Stromal cell of bone marrow (primary cell): Measurements from ENCODE around the gene ELP5.

Experiments
- DNase-seq: peaks from one replicate; pipeline ENCODE4 v3.0.0-alpha.2; 2012; ENCODE audit warnings: low read depth

Gene ELP5

DNA sequence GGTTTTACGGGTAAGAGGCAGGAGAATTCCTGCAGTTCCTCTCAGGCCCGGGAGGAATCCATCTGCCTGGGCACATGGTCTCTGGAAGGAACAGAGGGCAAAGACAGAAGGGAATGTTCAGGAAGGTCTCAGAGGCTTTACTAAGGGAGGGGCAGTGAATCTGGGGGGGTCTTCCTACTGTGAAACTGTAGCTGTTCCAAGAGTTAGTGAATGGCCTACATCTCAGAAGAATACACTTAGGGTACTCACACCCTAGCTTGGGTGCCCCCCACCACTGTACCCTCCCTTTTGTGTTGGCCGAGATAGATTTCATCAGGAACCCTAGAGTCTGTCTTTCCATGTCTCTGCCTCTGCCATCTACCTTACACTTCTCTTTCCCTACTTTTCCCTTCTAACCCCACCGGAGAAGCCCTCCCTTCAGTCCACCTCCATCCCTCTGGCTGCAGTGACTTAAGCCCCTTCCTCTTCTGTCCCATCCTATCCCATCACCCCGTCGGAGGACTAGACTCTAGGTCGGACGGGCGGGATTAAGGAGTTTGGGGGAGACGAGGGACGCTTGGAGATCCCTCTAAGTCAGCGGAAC lies 32.7 kb upstream of the ELP5 start:
- DNase-seq, result no peak

DNA sequence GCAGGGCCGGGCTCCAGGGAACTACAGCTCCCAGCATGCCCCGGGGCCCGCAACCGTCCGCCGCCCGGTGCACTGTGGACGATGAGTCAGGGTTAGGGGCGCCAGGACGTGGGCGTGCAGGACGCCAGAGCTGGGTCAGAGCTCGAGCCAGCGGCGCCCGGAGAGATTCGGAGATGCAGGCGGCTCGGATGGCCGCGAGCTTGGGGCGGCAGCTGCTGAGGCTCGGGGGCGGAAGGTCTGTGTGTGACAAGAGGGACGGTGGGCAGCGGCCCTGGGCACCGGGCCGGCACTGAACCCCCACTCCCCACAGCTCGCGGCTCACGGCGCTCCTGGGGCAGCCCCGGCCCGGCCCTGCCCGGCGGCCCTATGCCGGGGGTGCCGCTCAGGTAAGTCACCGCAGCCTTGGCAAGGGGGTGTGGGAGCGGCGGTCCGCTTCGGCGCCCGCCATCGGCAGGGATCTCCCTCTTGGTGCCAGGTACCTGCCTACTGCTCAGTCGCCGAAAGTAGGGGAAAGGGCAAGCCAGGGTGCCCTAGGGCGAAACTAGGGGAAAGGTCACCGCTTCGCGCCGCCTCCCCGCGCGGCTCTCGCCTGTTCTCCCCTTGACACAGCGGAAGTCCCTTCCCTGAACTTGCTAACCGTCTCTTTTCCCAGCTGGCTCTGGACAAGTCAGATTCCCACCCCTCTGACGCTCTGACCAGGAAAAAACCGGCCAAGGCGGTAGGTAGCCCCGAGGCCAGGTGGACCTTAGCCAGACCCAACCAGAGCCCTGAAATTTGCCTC lies 32.0 kb upstream of the ELP5 start, which contains the start of the genes ACADVL and DLG4:
TSS of gene ACADVL (plus strand) at position 127 of the 781 bp plus-strand sequence. CDS start at position 174, 47 bp downstream.
TSS of gene DLG4 (minus strand) at position 25 of the 781 bp plus-strand sequence.
- peak; percentile 84 for DNase-seq

DNA sequence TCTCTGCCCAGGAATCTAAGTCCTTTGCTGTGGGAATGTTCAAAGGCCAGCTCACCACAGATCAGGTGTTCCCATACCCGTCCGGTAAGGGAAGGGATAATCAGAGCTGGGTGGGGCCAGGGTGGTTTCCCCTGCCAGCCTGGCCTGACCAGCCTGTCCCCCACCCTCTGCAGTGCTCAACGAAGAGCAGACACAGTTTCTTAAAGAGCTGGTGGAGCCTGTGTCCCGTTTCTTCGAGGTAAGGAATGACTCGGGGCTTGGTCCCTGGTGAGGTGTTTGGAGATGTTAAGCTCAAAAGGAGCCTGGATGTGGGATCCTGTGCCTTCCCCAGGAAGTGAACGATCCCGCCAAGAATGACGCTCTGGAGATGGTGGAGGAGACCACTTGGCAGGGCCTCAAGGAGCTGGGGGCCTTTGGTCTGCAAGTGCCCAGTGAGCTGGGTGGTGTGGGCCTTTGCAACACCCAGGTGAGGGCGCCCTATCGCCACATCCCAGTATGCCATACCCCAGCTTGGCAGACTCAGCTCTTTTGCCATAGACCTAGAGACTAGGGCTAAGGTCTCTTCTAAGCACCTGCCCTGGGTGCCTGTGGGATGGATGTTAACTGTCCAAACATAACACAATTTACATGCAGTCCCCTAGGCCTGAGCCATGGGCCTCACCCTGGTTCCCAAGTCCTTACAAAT lies 31.3 kb upstream of the ELP5 start:
- DNase-seq, result no peak

DNA sequence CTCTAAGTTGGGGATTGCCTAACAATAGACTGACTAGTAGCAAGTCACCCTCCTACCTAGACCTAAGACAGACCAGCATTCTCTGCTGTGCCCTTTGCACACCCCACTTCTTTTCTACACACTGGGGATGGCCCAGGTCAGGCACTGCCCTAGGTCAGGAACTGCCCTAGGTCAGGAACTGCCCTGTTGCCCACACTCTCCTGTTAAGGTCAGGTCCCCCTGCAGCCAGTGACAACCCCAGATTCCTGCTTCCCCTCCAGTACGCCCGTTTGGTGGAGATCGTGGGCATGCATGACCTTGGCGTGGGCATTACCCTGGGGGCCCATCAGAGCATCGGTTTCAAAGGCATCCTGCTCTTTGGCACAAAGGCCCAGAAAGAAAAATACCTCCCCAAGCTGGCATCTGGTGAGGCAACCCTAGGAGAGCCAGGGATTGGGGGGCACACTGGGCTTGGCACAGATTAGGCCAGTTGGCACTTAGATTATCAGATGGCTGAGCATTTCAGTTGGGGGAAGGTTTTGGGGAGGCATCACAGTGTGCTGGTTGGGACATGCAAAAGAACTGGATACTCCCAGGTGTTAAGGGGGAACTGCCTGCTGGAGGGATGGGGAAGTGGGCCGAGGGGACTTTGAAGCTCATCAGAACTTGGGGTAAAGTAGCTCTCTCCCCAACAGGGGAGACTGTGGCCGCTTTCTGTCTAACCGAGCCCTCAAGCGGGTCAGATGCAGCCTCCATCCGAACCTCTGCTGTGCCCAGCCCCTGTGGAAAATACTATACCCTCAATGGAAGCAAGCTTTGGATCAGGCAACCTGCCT lies 30.5 kb upstream of the ELP5 start:
- DNase-seq, result no peak

DNA sequence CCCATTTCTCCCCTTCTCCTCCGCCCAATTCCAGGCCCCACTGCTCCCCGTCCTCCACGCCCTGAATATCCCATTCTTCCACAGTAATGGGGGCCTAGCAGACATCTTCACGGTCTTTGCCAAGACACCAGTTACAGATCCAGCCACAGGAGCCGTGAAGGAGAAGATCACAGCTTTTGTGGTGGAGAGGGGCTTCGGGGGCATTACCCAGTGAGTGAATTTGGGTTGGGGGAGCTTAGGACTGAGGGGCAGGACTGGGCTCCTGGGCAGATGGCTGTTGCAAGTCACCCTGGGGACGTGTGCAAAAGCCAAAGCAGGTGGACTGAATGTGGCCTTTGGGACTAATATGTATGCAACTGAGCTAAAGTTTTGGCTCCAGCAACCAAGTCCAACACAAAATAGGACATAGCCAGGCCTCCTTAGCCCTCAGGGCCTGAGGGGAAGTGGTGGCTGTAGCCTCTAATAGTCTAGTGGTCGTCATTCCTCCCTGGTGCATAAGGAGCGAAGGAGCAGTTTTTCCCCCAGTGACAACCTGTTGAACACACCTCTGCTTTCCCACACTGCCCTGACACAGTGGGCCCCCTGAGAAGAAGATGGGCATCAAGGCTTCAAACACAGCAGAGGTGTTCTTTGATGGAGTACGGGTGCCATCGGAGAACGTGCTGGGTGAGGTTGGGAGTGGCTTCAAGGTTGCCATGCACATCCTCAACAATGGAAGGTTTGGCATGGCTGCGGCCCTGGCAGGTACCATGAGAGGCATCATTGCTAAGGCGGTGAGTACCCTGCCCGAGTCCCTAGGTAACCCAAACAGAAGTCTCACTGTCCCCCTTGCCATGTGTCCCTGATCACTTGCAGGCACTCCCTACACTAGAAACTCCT lies 29.7 kb upstream of the ELP5 start:
- DNase-seq, result no peak

DNA sequence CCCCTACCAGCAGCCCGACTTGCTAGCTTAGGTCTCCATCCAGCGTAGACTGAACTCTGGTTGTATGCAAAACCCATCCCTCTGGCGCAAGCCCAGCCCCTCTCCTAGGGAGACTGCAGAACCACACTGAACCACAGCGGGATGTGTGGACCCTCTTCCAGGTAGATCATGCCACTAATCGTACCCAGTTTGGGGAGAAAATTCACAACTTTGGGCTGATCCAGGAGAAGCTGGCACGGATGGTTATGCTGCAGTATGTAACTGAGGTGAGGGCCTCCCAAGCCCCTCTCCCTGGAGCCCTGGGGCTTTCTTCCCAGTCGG lies 29.1 kb upstream of the ELP5 start:
- no peak for DNase-seq

DNA sequence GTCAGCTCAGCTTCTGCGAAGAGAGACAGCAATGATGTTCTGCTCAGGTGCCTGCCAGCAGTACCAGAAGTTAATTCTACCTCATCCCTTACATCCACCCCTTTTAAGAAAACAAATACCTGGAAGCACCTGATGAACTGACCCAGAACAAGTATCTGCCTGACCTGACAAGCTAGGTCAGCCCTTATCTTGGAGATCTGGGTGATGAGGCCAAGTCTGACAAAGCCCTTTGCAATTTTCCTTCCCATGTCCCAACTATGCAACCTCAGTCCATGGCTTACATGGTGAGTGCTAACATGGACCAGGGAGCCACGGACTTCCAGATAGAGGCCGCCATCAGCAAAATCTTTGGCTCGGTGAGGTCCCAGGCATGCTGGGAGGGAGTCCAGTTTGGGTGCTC lies 28.6 kb upstream of the ELP5 start:
- DNase-seq, result no peak

DNA sequence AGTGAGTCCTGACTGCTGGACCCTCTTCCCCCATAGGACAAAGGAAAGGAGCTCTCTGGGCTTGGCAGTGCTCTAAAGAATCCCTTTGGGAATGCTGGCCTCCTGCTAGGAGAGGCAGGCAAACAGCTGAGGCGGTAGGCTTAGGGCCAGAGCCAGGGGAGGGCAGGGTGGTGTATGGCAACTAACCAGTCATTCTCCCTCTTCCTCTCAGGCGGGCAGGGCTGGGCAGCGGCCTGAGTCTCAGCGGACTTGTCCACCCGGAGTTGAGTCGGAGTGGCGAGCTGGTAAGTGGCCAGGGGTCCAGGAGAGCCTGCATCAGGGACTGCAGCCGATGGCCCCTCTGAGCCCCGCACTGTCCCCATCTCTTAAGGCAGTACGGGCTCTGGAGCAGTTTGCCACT lies 27.9 kb upstream of the ELP5 start:
- no peak for DNase-seq

DNA sequence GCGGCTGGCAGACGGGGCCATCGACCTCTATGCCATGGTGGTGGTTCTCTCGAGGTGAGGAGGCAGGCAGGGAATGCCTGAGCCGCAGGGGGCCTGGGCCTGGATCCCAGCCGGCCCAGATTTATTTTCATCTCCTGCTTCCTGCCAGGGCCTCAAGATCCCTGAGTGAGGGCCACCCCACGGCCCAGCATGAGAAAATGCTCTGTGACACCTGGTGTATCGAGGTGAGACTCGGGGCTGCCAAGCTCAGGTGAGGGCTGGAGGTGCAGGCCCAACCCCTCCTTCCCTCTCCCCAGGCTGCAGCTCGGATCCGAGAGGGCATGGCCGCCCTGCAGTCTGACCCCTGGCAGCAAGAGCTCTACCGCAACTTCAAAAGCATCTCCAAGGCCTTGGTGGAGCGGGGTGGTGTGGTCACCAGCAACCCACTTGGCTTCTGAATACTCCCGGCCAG lies 27.3 kb upstream of the ELP5 start:
- DNase-seq, result no peak

DNA sequence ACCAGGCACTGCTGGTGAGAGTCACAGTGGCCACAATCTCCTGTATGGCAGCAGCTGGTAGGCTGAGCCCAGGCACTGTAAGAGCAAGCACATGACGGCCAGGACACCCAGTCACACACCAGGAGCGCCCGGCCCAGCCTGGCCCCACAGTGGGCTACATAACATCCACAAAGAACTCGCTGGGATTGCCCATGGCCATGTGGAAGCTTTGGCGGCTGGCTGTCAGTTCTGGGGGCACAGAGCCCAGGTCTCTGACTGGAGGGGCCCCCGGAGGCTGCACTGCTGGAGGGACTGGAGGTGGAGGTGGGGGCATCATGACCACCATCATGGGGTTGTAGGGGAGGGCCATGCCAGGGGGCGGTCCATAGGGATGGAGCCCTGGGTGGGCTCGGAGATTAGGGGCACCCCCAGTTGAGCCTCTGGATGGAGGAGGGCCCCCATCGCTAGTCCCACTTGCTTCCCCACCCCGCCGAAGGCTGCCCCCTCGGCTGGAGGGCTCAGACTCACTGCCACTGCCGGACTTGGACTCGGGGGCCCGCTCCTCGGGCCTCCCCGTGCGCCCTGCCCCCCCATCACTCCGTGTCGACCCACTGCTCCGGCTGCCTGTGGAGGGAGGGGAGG lies 26.2 kb upstream of the ELP5 start:
- DNase-seq, result no peak

DNA sequence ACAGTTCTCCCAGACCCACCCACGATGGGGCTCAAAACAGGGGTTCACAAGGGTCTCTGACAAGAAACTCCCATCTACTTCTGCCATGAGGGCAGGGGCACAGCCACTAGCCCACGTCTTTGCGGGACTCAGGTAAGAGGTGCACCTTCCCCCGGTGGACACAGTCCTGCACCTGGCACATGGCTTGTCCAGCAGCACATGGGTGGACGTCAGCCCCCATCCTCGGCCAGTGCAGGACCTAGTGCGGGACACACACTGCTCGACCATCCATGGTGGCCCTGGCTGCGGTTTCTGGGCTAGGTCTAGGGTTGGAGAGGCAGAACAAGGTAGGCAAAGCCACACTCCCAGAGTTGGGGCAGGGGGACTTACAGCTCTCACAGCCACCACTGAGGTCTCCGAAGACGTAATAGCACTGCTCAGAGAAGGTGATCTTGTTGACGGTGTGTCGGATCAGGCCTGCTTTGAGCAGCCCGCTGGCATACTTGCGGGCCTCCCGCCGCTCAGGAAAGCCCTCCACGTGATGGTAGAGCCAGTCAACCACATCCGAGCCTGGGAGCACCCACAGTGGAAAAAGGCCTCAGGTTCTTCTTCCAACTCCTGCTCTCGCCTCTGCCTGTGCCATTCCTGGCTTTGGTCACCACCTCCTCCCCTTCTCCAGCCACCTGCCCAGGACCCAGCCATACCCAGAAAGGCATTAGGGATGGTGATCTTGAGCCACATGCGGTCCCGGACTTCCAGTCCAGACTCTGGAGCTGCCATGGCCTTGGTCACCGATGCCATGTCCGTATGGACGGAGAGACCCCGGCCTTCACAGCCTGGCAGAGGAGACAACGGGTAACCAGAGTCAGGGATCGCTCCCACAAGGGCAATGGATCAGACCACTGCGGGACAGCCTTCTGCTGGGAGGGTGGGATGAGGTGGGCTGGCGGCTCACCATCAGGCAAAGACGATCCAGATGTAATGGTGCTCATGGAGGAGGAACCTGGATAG lies 25.0 kb upstream of the ELP5 start:
- no peak for DNase-seq

DNA sequence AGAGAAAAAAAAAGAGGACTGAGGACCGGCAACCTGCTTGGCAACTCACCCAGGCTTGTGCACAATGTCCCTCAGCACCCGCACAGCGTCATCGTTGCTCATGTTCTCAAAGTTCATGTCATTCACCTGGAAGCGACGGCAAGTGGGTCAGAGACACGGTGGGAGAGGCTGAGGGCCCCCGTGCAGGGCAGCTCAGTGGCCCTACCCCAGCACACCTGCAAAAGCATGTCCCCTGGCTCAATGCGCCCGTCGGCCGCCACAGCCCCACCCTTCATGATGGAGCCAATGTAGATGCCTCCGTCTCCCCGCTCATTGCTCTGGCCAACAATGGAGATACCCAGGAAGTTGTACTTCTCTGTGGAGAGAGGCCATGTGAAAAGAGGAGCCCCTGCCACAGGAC lies 23.1 kb upstream of the ELP5 start:
- DNase-seq, result no peak

DNA sequence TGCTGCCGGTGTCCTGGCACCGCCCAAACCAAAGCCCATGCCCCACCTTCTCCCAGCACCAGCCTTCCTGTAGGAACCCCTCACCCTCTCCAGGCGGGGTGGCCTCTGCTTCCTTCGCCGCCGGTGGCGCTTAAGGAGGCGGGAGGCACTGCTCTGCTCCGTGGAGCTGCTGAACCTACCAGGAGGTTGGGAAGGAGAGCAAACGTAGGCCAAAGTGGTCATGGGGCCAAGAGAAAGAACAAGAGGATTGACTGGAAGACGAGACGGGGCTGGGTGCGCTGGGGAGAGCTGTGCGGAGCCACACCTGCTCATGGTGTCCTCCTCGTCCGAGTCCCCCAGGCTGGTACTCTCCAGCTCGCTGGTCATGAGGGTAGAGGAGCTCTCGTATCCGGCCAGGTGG lies 22.5 kb upstream of the ELP5 start:
- DNase-seq, result no peak

DNA sequence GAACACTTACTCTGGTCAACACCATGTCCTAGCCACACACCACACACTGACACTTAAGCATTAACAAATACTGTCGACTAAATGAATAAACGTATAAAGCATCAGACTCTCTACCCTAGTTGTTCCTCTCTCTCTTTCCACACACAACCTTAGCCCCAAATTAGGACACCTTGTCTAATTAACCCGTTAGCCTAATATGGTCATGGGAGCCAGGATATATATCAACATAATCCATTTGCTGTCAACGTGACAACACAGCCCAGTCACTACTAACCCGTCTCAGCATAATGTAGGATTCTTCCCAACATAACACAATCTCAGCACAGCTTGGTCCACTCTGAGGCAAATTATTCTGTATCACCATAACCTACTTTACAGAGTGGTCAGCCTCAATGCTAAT lies 19.9 kb upstream of the ELP5 start:
- DNase-seq, result no peak

DNA sequence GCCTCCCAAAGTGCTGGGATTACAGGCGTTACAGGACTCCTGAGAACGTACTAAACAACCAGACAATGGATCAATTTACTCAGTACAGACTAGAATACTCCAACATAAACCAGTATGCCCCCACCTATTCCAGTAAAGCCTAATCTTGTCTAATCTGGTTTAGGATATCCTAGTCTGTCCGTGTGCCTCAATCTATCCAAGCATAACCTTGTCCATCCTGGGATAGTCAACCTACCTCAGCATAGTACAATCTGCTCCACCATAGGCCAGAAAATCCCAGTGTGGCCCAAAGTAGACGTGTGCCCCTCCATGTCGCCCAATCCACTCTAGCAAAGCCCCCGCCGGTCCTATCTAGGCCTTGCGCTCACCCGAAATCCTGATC lies 18.3 kb upstream of the ELP5 start:
- DNase-seq, result no peak

DNA sequence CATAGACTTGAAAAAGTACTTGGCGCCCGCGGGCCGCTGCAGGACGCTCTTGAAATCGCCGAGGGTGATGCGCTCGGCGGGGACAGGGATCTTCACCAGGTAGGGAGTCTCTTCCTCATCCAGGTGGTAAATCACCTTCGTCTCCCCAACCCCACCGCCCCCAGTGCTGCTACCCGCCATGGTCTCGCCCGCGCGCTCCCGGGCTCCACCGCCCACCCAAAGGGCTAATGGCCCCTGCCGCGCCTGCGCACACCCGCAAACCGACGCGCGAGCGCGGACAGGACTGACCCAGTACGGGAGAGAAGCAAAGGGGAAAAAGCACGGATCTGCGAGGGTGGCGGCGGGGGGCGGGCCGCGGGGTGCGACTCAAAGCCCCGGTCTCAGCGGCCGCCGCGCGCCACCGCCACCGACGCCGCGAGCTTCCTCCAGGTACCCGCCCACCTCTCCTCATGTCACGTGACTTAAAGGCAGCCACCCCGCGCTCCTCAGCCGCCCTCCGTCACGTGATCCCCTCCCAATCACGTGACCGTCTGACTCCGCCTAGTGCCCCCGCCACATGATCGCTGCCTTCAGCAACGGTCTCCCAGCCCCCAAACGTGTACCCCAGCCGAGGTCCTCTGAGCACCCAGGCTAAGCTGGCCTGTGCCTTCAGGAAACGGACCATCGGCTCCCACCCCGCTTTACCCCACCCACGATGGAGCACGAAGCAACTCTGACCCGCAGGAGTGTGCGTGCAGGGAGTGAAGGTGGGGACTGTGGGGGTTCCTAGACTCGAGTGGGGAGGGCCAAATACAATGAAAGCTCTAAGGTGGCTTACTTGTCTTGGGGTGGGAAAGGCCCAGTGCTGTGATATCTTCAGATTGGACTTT lies 17.7 kb upstream of the ELP5 start, which contains the start of gene DVL2:
TSS of gene DVL2 (minus strand) at position 435 of the 869 bp plus-strand sequence. CDS start at position 180, 255 bp downstream.
- peak; percentile 85 for DNase-seq

DNA sequence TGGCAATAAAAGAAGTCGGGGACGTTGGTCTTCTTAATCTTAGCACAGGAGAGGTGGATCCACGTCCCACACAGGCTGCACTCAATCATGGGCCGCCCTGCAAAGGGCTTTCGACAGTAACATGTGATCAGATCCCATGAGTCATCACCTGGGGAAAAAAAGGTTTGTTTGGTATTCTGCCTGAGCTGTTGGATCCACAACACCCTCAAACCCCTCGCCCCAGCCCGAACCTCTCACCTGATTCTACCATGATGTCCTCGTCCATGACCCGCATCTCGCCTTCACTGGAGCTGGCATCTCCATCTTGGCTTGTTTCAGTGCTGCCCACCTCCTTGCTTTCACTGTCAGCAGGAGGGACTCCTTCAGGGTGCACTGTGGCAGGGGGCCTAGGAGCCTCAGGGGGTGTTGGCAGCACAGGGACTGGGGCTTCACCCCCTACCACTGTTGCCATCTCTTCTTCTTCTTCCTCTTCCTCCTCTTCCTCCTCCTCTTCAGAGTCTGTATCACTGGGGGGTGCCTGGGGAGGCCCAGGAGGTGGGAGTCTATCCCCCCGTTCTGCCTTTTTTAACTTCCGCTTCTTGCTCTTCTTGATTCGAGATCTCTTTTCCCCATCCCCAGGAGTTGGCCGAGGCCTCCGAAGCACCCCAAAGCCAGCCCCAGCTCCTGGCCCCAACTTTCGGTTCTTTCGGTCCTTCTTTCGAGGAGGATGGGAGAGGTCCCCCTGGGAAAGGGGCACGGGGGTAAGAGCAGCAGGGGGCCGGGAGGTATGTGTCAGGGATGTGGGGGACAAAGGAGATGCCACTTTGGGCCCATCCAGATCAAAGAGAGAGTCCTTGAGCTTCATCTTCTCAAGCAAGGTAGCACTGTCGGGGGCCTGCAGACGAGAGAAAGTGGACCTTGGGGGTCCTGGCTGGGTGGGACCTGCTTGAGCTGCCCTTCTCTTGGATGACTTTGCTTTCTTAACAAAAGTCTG lies 16.0 kb upstream of the ELP5 start:
- no peak for DNase-seq
